GM12875 (cell line): ENCODE results near the gene EDAR.

Source experiments
- H3K4me3 ChIP-seq: one replicate; pipeline ENCODE4 v1.5.1; 2011; ENCODE audit warnings: low read depth, low read length, control low read depth
- CTCF ChIP-seq: IDR thresholded peaks from 2 replicates; pipeline ENCODE4 v1.5.1; 2011; ENCODE audit warnings: low read depth, mild to moderate bottlenecking, control low read depth, inconsistent platforms, low read length, moderate library complexity, borderline replicate concordance; ENCODE audit not compliant: insufficient read depth

EDAR gene

GRCh38 chr2:108920686-108921085 lies 68.3 kb downstream of the EDAR start:
- TF ChIP-seq CTCF: no peak
- no peak overlapping the region for H3K4me3 ChIP-seq

GRCh38 chr2:108919571-108920373 lies 69.2 kb downstream of the EDAR start:
- H3K4me3 ChIP-seq: no peak overlapping the region
- TF ChIP-seq CTCF: no peak

- H3K4me3 ChIP-seq: no peak overlapping the region
- TF ChIP-seq CTCF: no peak
These were observed 70.1 kb downstream of the EDAR start for GRCh38 chr2:108918941-108919341.

DNA sequence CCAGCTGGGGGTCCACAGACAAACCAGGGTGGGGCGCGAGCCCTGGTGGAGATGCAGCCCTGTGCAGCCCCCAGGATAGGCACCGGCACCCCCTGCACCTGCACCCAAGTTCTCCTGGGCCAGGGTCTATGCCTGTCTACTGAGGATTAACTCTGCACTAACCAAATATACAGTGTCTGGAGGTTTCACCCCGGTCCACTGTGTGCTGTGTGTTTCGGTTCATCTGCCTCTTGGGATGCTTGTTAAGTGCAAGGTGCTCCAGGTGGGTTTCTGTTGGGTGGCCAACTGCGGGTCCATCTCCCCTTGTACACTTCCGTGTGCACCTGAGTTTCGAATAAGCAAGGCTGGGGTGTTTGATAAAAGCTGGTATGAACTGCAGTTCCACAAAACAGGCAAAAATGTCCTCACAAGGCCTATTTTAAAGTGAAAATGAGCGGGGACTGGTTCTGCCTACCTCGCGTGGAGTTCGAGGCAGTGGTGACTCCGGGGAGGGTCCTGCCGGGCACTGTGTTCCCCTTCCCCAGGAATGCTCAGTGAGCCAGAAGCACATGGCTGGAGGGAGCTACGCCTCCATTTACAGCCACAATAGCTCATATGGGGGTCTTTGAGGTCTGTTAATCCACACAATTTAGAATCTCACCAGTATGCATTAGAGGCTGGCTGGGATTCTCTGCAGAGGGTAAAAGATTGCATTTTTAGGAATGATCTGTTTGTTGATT lies 70.7 kb downstream of the EDAR start:
- no peak overlapping the region for H3K4me3 ChIP-seq
- TF ChIP-seq CTCF: no peak

GRCh38 chr2:108917526-108917925 lies 71.5 kb downstream of the EDAR start:
- TF ChIP-seq CTCF: no peak

DNA sequence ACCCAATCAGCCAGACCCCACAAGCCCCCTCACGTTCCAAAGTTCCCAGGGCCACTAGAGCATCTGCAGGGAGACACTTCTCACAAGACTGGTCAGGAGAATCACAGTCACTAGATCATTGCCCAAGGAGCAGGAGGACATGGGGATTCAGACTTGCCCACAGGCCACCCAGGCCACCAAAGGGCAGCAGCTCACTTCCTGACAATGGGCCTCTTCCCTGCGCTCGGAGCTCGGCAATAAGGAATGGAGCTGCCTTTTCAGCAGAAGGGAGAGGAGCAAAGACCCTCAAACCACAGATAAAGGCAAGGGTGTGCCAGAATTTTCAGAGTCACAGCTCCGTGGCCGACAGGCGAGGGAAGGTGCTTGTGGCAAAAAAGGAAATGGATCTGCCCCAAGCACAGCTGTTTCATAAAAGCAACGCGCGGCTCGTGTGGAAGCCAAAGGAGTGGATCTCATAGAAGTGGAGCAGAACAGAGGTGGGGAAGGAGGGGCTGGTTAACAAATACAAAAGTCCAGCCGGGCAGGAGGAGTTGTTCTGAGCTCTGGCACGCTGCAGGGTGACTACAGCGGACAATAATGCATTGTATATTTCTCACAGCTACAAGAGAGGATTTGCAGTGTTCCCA lies 72.1 kb downstream of the EDAR start:
- TF ChIP-seq CTCF: no peak
- no peak overlapping the region for H3K4me3 ChIP-seq

More at GRCh38 chr2:108917526-108917925, 71.5 kb downstream of the EDAR start:
- H3K4me3 ChIP-seq: no peak overlapping the region
